ENCODE measurements around the gene RAPGEF4. TPM values are rescaled to one million over a fixed set of nuclear protein-coding genes. Genes with fewer than 3 reads are reported as not detected.

The RAPGEF4 gene
- total and polyA plus RNA-seq, 9 of the 15 experiments (the other 6 are each of a cell fraction or from before 2014, with no cell fraction given) = 0.04 to 0.33 (median 0.13) TPM; not detected in 6

DNA sequence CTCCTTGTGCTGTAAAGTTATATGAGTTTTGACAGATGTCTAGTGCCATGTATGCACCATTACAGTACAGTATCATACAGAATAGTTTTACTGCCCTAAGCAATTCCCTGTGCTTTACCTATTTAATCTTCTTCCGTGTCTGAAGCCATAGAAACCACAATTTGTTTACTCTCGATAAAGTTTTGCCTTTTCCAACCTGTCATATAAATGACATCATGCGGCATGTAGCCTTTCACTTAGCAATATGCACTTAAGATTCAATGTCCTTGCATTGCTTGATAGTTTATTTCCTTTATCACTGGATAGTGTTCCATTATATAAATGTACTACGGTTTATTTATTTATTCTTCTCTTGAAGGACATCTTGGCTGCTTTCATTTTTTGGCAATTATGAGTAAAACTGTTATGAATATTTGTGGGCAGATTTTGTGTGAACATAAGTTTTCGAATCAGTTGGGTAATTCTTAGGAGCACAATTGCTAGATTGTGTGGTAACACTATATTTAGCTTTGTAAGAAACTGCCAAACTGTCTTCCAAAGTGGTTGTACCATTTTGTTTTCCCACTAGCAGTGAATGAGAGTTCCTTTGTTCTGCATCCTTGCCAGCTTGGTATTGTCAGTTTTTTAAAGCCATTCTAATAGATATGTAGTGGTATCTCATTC lies 203.2 kb downstream of the RAPGEF4 start:
- Histone ChIP-seq H3K36me3 (ENCODE audit: control insufficient read depth, insufficient read depth, low read length) (no peaks in the 10 kb centered on the region), H3K4me1 (replicated peaks in 1 of 2; ENCODE audit: control insufficient read depth in 2 of 2, insufficient read depth in 2 of 2, low read length in 2 of 2) (no peaks in the 10 kb centered on the region), H4K20me1 (replicated peaks; ENCODE audit: control insufficient read depth, insufficient read depth, low read length) (no peaks in the 10 kb centered on the region), H3K9me1 (ENCODE audit: control insufficient read depth, insufficient read depth, low read length) (no peaks in the 10 kb centered on the region), H3K9ac (ENCODE audit: insufficient read depth in 1 of 2, low read depth in 2 of 2, low read length in 2 of 2) (no peak overlapping the region), H3K27me3 (ENCODE audit: control insufficient read depth in 2 of 2, insufficient read depth in 2 of 2, low read length in 2 of 2) (peaks cover 0 to 7% of the 10 kb centered on the region in 2 experiments; a peak in 2 of 5 replicates), H3K9me3 (replicated peaks; ENCODE audit: control insufficient read depth, insufficient read depth, low read depth, low read length) (no peaks in the 10 kb centered on the region), H3K4me2 (ENCODE audit: insufficient read depth, low read length) (no peak overlapping the region), H3K27ac (ENCODE audit: extremely low read depth, low read depth, low read length) (no peak overlapping the region), H2AFZ (ENCODE audit: low read depth, low read length) (no peak overlapping the region), H3K4me3 (no peak overlapping the region), H3K79me2 (ENCODE audit: control insufficient read depth, insufficient read depth, low read length) (no peaks in the 10 kb centered on the region)
- ATAC-seq = no peak
- no peak for TF ChIP-seq ZNF431 (CRISPR knock-in tag; IDR thresholded peaks at IDR 0.05)
- TF ChIP-seq, protein P1, sequence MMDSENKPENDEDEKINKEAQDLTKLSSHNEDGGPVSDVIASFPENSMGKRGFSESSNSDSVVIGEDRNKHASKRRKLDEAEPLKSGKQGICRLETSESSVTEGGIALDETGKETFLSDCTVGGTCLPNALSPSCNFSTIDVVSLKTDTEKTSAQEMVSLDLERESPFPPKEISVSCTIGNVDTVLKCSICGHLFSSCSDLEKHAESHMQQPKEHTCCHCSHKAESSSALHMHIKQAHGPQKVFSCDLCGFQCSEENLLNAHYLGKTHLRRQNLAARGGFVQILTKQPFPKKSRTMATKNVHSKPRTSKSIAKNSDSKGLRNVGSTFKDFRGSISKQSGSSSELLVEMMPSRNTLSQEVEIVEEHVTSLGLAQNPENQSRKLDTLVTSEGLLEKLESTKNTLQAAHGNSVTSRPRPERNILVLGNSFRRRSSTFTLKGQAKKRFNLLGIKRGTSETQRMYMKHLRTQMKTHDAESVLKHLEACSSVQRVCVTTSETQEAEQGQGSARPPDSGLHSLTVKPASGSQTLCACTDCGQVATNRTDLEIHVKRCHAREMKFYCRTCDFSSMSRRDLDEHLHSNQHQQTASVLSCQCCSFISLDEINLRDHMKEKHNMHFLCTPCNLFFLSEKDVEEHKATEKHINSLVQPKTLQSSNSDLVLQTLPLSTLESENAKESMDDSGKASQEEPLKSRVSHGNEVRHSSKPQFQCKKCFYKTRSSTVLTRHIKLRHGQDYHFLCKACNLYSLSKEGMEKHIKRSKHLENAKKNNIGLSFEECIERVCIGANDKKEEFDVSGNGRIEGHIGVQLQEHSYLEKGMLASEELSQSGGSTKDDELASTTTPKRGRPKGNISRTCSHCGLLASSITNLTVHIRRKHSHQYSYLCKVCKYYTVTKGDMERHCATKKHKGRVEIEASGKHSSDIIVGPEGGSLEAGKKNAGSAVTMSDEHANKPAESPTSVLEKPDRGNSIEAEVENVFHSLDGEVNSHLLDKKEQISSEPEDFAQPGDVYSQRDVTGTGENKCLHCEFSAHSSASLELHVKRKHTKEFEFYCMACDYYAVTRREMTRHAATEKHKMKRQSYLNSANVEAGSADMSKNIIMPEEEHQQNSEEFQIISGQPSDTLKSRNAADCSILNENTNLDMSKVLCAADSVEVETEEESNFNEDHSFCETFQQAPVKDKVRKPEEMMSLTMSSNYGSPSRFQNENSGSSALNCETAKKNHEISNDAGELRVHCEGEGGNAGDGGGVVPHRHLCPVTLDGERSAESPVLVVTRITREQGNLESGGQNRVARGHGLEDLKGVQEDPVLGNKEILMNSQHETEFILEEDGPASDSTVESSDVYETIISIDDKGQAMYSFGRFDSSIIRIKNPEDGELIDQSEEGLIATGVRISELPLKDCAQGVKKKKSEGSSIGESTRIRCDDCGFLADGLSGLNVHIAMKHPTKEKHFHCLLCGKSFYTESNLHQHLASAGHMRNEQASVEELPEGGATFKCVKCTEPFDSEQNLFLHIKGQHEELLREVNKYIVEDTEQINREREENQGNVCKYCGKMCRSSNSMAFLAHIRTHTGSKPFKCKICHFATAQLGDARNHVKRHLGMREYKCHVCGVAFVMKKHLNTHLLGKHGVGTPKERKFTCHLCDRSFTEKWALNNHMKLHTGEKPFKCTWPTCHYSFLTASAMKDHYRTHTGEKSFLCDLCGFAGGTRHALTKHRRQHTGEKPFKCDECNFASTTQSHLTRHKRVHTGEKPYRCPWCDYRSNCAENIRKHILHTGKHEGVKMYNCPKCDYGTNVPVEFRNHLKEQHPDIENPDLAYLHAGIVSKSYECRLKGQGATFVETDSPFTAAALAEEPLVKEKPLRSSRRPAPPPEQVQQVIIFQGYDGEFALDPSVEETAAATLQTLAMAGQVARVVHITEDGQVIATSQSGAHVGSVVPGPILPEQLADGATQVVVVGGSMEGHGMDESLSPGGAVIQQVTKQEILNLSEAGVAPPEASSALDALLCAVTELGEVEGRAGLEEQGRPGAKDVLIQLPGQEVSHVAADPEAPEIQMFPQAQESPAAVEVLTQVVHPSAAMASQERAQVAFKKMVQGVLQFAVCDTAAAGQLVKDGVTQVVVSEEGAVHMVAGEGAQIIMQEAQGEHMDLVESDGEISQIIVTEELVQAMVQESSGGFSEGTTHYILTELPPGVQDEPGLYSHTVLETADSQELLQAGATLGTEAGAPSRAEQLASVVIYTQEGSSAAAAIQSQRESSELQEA (IDR thresholded peaks at IDR 0.05; ENCODE audit: low read depth) = no peak
- in situ Hi-C loops (cut with MboI) = no loop called here
- DNase-seq (ENCODE audit: extremely low read depth in 1 of 4, low spot score in 3 of 4) = no peak
- ChIA-PET POLR2A (no interaction called here), CTCF (ENCODE audit: low intra/inter-chr PET ratio) (no interaction called here)
- no TSS peak for BruUV-seq (replicated peaks)
- no peak for FAIRE-seq
- WGBS (ENCODE audit: insufficient coverage, low coverage, missing lambda C conversion rate) = under 1% methylated on average over 5 of the region's 5 CpGs
- intact Hi-C loops (cut with micrococcal nuclease) = no loop called here

All from K562 (cell line).